Measurements from ENCODE around the gene RPL10.

RPL10 gene

GRCh38 chrX:154353172-154353843, 44.9 kb upstream of the RPL10 start (continued):
- TF ChIP-seq TSHZ2 (CRISPR knock-in tag; IDR thresholded peaks at IDR 0.05) (no peak), ZNF70 (CRISPR knock-in tag; IDR thresholded peaks at IDR 0.05) (no peak), ZFP3 (CRISPR knock-in tag; IDR thresholded peaks at IDR 0.05) (no peak), GLIS3 (CRISPR knock-in tag; IDR thresholded peaks at IDR 0.05) (no peak), SNAI2 (CRISPR knock-in tag; IDR thresholded peaks at IDR 0.05) (no peak), OSR1 (CRISPR knock-in tag; IDR thresholded peaks at IDR 0.05) (no peak), ZNF565 (CRISPR knock-in tag; conservative IDR thresholded peaks at IDR 0.05; ENCODE audit: low read depth) (no peak), ARNTL (CRISPR knock-in tag; IDR thresholded peaks at IDR 0.05; ENCODE audit: borderline replicate concordance, low read depth) (no peak), RARB (CRISPR knock-in tag; IDR thresholded peaks at IDR 0.05) (no peak), CSRNP3 (CRISPR knock-in tag; IDR thresholded peaks at IDR 0.05) (no peak), TCF4 (CRISPR knock-in tag; IDR thresholded peaks at IDR 0.05; ENCODE audit: borderline replicate concordance) (no peak)

- TF ChIP-seq ISL1 (CRISPR knock-in tag; IDR thresholded peaks at IDR 0.05) (no peak), BACH2 (CRISPR knock-in tag; IDR thresholded peaks at IDR 0.05; ENCODE audit: borderline replicate concordance) (no peak), TCF4 (CRISPR knock-in tag; IDR thresholded peaks at IDR 0.05; ENCODE audit: borderline replicate concordance) (no peak), ZNF70 (CRISPR knock-in tag; IDR thresholded peaks at IDR 0.05) (no peak), TSHZ2 (CRISPR knock-in tag; IDR thresholded peaks at IDR 0.05) (no peak), ZNF8 (CRISPR knock-in tag; IDR thresholded peaks at IDR 0.05) (no peak), ZFP3 (CRISPR knock-in tag; IDR thresholded peaks at IDR 0.05) (no peak), GLIS3 (CRISPR knock-in tag; IDR thresholded peaks at IDR 0.05) (no peak), ZC3H10 (CRISPR knock-in tag; IDR thresholded peaks at IDR 0.05) (no peak), ARNTL (CRISPR knock-in tag; IDR thresholded peaks at IDR 0.05; ENCODE audit: borderline replicate concordance, low read depth) (no peak), OSR1 (CRISPR knock-in tag; IDR thresholded peaks at IDR 0.05) (no peak), RARB (CRISPR knock-in tag; IDR thresholded peaks at IDR 0.05) (no peak)
- no peak for ATAC-seq
Measured at GRCh38 chrX:154354013-154354412, 44.2 kb upstream of the RPL10 start.

- no peak for ATAC-seq
- TF ChIP-seq ZNF70 (CRISPR knock-in tag; IDR thresholded peaks at IDR 0.05) (no peak), CREB5 (CRISPR knock-in tag; IDR thresholded peaks at IDR 0.05; ENCODE audit: low read depth) (no peak), ZFP30 (CRISPR knock-in tag; IDR thresholded peaks at IDR 0.05) (no peak), RARB (CRISPR knock-in tag; IDR thresholded peaks at IDR 0.05) (no peak), GLIS3 (CRISPR knock-in tag; IDR thresholded peaks at IDR 0.05) (no peak), PATZ1 (CRISPR knock-in tag; IDR thresholded peaks at IDR 0.05; ENCODE audit: borderline replicate concordance) (no peak), CSDC2 (CRISPR knock-in tag; IDR thresholded peaks at IDR 0.05) (no peak), ISL1 (CRISPR knock-in tag; IDR thresholded peaks at IDR 0.05) (no peak), PPARA (CRISPR knock-in tag; IDR thresholded peaks at IDR 0.05; ENCODE audit: borderline replicate concordance) (no peak), TOX (CRISPR knock-in tag; IDR thresholded peaks at IDR 0.05; ENCODE audit: borderline replicate concordance) (no peak), CSRNP3 (CRISPR knock-in tag; IDR thresholded peaks at IDR 0.05) (no peak), ARNTL (CRISPR knock-in tag; IDR thresholded peaks at IDR 0.05; ENCODE audit: borderline replicate concordance, low read depth) (no peak), ZNF8 (CRISPR knock-in tag; IDR thresholded peaks at IDR 0.05) (no peak)
Measured at GRCh38 chrX:154354516-154354915, 43.7 kb upstream of the RPL10 start.

All from SK-N-SH treated with all-trans-retinoic acid at 6 μM for 48 hours (cell line).